ENCODE results near the gene CDC25B.

Gene CDC25B

DNA sequence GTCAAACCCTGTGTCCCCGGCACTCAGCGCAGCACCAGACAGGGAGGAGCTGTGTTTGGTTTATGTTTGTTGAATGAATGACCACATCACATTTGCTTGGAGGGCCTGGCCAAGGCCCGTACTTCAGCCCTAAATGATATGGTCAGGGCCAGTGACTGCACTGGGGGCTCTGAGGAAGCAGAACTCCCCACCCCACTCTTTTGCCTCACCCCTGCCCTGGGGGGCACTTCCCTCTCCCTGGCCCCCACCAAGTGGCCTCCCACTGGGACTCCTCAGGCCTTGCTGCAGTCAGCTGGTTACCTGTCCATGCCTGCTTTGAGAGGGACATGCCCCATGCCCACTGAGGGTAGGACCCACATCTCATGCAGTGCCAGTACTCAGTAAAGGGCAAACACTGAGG, 31.5 kb upstream of the CDC25B start:
- DNase-seq (ENCODE audit: low read depth) = no peak

DNA sequence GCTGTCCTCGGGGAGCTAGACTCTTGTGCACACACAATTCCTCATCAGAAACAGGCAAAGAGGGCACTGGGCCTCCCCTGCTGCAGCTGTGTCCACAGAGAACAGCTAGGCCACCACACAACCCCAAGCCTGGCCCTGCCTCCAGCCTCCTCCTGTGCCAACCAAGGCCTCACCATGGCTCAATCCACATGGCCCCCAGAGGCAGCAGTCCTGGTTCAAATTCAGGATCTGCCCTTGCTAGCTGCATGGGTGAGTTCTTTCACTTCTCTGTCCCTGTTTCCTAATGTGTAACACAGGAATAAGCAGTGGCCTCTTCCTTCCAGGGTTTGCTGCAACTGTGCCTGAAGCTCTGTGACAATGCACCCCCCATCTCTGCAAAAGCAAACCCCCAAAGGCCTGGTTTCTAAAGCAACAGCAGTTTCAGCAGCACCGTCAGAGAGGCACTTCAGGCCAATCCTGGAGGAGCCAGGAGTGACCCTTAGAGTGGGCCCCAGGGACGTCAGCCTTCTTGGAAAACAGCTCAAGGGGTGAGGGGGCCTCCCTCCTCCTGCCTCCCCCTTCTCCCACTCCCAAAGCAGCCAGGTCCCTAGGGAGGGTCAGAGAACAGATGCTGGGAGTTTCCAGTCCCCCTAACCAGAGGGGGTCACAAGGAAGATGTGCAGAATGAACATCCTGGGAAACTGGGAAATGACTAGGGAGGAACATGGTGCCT, 30.8 kb upstream of the CDC25B start:
- DNase-seq (ENCODE audit: low read depth) = no peak

DNA sequence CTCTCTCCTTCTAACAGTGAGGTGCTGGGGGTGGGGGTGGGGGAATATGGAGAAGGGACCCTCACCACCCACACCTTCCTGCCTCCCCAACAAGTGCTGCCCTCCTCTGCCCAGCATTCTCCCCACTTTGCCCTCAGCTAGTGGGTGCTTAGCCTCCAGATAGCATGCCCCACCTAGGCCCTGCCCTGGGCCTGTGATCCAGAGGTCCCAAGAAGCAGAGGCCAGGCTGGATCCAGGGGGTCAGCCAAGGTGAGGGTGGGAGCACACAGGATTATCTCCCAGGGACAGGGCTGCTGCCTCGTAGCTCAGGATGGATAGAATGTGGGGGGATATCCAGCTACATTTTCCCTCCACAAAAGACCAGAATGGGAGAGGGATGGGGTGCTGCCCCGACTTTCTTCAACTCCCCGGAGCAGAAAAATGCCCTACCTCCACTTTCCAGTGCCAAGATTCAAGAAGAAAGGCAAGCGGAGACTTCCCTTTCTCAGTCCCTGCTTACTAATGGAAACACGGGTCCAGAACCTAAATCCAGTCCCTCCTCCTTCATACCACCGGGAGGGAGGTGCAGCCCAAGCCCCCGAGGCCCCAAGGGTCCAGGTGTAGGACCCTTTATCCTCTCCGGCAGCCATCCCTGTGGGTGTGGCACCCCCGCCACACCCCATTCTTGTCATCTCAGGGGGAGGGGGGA, 29.5 kb upstream of the CDC25B start:
- DNase-seq (ENCODE audit: low read depth) = no peak

DNA sequence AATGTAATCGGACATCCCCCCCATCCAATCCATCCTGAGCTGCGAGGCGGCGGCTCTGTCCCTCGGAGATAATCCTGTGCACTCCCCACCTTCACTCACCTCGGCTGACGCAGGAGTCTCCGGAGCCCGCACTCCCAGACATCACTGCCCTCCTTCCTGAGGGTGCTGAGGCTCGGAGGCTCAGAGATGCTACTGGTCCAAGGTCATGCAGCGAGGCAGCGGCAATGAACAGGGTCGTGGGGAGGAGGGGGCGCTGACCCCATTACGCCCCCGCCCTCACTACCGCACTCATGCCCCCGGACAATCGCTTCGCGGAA, 29.0 kb upstream of the CDC25B start:
- no peak for DNase-seq (ENCODE audit: low read depth)

DNA sequence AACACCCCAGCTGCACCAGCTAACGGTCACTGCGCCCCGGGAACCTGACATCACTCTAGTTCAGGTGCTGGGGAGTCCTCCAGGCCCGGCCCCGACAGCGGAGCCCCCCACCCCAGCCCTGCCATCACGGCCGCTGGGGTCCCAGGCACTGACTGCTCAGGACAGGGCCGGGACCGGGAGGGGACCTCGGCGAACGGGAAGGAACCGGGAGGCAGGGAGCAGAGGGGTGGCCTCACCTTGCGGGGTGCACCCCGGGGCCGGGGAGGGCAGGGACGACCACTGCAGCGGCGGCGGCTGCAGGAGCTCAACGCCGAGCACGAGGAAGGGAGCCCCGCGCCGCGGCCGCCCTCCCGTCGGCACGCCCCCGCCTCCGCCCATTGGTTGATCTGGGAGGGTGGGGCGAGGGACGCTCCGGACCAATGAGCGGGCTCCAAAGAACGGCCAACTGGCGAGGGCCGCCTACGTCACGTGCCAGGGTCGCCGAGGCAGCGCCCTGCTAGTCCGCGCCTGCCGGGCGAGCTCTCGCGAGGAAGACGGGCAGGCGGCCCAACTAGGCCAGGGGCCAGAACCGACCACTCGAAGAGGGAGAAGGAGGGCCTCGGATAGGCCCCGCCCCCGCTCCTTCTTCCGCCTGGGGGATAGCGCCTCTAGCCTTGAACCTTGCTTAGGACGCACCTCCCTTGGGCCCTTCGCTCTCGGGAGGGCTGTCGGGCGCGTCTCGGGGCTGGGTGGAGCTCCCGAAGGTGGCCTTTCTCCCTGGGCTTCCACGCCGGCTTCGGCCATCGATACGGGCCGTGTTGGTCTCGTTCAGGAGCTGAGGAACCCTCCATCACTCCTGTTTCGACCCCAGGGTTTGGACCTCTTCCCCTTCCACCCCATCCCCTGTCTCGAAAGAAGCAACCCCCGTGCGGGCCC, 28.4 kb upstream of the CDC25B start, which contains the start of gene ADISSP:
TSS of gene ADISSP (minus strand) at position 327 of the 915 bp plus-strand sequence. CDS start 7,653 bp downstream, outside the sequence.
- DNase-seq (ENCODE audit: low read depth) = peak; percentile 94

DNA sequence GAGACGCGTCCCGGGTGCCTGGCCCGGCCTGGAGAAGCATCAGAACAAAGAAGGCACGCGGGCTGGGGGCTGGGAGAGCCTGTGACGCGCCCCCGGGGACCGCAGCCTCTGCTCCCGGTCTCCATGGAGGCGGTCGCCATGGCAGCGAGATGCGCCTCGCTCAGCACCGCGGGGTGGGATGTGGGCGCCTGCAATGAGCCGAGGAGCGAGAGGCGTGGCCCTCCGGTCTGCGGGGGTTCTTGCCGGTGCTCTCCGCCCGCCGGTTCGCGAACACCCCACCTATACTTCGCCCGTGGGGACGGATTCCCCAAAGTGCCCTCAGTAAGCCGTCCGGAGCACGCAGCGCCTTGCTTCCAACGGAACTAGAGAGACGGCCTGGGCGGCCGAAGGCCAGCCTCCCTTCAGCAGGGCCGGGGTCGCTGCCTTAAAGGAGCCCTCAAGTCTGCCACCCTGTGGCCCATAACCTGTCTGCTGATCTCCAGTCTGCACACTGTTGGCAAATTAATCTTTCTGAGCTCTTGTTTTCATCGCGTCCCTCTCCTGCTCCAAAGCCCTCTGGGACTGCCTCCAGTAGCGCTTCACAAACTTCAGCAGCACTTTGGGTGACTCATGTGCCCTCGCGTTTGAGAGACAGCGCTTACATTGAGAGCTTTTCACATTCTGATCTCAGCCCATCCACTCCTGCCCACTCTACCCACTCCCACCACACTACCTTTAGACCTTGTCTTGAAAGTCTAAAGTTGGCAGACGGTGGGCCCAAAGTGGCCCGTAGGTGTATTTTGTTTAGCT, 27.6 kb upstream of the CDC25B start:
- DNase-seq (ENCODE audit: low read depth) = peak; percentile 75

DNA sequence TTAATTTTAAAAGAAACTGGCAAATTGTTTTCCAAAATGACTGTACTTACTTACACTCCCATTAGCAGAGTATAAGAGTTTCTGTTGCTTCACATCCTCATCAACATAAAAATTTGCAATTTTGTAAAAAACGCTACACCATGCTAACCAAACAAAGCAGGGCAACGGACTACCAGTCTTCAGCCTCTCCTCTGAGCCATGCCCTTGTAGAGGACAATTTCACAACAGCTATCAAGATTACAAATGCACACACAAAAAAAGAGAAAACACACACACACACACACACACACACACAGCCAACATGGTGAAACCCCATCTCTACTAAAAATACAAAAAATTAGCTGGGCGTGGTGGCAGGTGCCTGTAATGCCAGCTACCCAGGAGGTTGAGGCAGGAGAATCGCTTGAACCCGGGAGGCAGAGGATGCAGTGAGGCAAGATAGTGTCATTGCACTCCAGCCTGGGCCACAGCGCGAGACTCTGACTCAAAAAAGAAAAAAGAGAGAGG, 24.5 kb upstream of the CDC25B start:
- DNase-seq (ENCODE audit: low read depth) = no peak

DNA sequence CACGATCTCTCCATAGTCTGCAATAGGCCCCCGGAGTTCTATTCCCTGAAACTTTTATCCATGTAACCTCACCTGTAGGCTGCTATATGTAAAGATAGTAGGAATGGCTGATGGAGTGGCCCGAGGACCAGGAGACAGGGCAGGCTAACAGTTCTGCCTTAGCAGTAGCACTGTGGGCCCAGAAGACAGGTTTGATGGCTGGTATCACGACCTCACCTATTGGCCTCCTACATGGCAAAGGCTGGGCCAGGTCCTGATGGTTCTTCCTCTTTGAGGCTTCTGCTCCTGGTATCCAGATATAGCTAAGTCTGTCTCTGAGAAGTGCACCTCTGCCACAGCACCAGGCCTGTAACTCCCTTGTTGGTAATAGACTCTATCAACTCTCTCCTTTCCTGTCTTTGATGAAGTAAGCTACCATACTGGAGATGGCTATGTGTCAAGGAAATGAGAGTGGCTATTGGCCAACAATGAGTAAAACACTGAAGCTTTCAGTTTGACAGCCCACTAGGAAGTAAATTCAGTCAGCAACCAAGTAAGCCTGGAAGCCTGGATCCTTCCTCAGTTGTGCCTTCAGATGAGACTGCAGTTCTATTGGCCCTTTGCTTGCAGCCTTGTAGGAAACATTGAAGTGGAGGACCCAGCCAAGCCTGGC, 20.5 kb upstream of the CDC25B start:
- no peak for DNase-seq (ENCODE audit: low read depth)

DNA sequence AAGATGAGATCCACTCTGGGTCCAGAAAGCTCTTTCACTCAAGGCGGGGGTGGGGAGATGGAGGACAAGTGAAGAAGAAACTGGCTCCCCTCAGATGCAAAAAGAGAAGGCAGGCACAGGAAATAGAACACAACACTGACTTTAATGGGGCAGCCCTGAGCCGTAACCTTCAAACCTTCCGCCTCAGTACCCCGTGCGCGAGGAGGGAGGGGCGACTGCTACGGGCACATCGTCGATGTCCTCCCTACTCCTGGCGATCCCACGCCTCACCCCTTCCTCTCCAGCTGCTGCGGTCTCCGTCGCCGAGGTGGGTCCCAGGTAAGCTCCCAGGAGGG, 18.8 kb upstream of the CDC25B start:
- no peak for DNase-seq (ENCODE audit: low read depth)

DNA sequence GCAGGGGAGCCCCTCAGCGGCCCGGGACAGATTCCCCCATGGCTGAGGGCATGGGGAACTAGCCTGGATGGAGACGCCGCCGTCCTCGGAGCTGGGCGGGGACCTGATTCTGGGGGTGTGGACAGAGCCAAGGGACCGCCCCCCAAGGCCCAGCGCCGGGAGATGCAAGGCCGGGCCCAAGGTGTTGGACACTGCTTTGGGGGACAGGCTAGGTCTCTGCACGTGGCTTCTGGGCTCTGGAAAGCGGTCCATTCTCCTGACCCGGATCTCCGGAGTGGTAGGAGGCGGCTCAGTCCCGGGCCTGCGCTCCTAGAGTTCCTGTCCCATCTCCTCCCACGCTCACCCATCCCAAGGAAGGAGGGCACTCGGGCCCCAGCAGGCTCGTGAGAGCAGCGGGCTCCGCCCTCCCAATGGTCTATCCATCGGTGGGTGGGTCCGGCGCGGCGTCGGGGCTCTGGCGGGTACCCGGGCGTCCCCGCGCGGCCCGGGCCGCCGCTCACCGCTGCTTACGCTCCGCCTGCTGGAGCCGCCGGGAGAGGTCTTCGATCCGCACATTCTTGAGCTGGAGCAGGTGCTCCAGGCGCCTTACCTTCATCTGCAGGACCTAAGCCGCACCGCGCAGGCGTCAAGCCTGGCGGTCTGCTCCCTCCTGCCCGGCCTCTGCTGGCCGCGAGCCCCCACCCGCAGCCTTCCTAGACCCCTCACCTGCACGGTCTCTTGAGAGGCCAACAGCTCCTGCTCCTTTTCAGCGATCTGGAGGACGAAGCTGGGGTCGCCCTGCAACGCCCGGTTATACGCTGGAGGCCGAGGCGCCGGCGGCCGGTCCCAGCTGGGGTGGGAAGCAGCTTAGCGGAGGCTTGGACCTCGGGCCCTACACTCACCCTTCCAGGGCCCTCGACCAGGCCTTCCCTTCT, 18.1 kb upstream of the CDC25B start:
- DNase-seq (ENCODE audit: low read depth) = no peak

DNA sequence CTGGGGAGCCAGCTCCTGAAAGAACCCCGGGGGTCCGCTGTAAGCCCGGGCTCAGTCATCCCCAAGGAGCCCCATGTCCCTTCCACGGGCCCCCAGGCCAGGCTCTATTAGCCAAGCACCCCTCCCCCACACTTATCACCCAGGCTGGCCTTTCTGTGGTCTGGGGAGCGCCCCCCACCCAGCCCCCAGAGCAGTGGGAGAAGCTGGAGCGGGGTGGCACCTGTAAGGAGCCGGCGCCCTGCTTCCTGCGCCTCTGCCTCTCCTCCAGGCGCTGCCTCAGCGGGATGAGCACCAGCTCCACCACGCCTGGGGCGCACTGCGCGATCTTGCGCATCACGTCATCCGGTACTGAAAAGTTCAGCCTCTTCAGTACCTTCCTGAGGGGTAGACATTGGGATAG, 17.1 kb upstream of the CDC25B start:
- DNase-seq (ENCODE audit: low read depth) = no peak

DNA sequence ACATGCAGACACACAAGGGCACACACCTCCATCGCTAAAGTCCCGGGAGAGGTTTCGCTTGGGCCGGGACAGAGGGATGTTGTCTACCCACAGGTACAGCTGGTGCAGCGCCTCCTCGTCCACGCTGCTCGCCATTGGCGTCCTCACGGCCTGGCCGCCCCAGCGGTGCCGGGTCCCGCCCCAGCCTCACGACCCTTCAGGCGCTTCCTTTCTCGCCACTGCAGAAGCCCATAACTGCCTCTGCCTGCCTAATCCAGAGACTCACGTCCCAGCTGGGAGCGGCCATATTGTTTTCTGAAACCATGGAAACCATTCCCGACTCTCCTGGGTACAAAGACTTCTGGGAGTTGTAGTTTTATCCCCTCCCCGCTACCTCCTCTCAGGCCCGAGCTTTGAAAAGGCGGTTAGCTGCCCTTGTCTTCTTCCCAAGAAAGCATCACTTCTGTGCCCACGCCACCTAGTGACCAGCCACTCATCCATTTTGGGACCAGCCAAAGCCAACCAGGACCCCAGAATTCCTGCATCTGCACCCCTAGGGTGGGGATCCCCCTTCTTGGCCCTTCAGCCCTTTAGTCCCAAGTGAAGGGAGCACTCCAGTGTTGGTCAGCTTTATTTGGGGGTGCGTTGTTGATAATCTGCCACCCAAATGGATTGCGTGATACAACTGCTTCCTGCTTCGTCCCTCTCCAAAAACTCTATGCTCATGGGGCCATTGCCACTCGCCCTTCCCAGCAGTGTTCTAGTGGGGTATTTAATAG, 14.8 kb upstream of the CDC25B start, which contains the start of gene SPEF1:
TSS of gene SPEF1 (minus strand) at position 296 of the 758 bp plus-strand sequence. CDS start at position 135, 161 bp downstream.
- DNase-seq (ENCODE audit: low read depth) = no peak

DNA sequence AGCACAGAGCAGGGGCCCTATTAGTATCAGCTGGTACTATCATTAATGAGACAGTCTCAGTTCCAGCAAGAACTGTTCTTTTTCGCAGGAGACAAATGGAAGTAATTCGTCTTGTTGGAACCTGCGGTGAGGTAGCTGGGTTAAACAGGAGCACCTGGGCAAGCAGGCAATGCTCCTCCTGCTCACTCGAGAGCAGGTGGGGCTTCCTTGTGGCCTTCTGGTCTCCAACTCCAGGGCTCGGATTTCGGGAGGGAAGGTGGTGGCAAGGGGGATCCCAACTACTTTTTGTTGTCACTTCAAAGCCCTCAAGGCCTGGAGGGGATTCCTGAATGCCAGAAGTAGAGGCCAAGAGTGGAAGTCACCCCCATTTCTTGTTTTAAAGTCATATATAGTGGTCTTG, 13.5 kb upstream of the CDC25B start:
- DNase-seq (ENCODE audit: low read depth) = no peak

DNA sequence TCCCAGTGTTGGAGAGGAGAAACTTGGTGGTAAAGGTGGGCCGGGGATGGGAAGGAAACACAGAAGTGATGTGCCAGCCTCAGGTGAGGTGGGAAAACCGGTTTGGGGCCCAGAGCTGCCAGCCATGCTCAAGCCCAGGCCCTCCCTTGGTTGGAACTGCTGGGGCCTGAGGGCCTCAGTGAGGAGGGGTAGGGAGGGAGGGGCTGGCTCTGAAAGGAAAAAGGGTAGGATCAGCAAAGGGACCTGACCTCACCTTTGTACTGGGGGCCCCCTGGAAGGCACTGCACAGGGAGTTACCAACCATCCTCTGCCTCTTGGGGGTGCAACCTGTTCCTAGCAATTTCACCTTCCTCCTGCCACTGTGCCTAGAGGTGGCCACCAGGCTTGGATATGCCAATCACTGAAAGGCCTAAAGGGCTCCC, 13.0 kb upstream of the CDC25B start:
- DNase-seq (ENCODE audit: low read depth) = no peak

DNA sequence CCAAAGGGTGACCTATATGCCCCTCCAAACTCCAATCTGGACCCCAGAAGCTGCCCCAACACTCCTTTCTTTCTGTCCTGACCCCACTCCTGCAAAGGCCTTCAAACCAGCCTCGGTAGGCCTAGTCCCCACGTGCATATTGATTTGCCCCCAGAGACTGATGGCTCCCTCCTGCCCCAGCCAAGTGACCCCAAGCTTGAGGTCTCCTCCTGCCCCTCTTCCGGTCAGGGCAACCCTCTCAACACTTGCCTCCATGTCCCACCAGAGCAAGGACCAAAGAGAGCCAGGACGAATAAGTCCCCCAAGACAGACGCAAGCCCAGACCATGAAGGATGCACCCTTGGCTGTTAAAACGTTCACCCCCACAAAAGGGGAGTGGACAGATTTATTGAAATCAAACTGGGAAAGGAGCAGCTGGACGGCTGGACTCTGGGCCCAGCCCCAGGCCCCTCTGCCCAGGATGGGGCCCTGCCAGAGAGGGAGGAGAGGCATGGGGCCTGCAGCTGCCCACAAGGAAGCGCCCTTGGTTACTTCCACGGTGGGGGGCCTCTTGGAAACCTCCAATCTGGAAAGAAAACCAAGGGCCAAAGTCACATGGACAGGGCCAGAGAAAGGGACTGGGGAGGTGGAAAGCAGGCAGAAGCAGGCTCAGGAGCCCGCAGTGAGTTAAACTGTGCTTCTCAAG, 12.5 kb upstream of the CDC25B start:
- no peak for DNase-seq (ENCODE audit: low read depth)

DNA sequence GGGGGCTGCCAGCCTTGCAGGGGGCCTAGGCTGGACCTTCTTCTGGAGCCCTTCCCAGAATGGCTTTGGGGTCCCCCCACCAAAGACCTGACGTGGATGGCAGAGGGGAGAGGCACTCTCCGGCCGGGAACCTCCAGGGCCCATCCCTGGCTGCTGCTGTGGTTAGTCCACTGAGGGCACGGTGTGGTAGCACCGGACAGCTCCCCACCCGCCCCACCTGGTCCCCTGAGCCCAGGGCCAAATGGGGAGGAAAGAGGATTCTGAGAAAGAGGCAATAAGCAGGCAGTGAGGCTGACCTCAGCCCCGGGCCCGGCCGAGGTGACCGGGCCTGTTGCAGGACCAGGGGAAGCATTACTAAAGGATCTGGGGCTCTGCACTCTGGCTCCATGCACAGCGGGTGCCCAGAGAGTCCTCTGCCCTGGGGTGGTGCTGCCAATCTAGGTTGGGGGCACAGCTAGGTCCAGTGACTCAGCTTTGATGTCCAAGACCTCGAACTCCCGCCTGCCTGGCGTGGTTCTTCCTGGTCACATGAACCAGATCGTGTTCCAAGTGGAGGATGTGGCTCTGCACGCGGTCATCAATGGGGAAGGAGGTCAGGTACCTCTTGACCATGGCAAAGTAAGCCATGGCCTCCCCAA, 11.8 kb upstream of the CDC25B start:
- DNase-seq (ENCODE audit: low read depth) = no peak

DNA sequence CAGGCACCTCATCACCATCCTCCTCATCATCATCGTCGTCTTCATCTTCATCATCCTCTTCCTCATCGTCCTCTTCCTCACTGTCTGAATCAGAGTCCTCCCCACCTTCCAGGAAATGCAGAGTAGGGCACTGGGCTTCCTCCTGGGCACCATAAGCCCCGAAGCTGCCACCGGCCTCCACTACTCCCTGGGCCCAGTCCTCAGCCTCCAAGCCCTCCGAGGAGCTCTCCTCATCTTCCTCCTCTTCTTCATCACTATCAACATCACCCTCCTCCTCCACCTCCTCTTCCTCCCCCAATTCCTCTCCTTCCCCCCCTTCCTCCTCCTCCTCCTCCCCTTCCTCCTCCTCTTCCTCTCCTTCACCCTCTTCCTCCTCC, 11.3 kb upstream of the CDC25B start:
- DNase-seq (ENCODE audit: low read depth) = no peak
